ENCODE results near the gene TLE5.

DNA sequence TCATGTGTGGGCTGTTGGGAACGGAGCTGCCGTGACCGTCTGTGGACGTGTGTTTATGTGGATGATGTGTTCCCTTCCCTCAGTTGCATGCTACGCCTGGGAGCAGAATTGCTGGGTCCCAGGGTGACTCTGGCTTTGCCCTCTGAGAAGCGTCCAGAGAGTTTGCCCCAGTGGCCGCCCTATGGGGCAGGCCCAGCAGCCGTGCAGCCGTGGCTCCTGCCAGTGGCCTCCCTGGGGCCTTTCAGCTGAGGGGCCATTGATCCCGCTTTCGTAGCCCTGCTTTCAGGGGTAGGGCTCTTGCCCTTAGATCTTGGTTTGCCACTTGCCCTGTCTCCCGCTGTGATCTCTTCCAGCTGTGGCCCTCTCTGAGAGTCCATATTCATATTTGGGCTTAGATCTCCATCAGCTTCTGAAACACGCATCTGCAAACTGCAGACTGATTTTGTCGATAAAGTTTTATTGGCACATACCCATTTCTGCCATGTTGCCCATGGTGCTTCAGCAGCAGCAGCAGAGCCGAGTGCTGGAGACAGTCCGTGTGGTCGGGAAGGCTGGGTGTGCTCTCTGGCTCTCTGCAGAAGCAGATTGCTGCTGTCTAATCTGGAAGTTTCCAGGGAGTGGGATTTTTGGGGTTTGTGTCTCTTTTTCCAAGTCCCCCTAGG lies 49.4 kb upstream of the TLE5 start:
- TF ChIP-seq, protein P1, sequence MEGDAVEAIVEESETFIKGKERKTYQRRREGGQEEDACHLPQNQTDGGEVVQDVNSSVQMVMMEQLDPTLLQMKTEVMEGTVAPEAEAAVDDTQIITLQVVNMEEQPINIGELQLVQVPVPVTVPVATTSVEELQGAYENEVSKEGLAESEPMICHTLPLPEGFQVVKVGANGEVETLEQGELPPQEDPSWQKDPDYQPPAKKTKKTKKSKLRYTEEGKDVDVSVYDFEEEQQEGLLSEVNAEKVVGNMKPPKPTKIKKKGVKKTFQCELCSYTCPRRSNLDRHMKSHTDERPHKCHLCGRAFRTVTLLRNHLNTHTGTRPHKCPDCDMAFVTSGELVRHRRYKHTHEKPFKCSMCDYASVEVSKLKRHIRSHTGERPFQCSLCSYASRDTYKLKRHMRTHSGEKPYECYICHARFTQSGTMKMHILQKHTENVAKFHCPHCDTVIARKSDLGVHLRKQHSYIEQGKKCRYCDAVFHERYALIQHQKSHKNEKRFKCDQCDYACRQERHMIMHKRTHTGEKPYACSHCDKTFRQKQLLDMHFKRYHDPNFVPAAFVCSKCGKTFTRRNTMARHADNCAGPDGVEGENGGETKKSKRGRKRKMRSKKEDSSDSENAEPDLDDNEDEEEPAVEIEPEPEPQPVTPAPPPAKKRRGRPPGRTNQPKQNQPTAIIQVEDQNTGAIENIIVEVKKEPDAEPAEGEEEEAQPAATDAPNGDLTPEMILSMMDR (conservative IDR thresholded peaks at IDR 0.05; ENCODE audit: low read depth in 2 of 2): no peak
- TF ChIP-seq, protein P2, sequence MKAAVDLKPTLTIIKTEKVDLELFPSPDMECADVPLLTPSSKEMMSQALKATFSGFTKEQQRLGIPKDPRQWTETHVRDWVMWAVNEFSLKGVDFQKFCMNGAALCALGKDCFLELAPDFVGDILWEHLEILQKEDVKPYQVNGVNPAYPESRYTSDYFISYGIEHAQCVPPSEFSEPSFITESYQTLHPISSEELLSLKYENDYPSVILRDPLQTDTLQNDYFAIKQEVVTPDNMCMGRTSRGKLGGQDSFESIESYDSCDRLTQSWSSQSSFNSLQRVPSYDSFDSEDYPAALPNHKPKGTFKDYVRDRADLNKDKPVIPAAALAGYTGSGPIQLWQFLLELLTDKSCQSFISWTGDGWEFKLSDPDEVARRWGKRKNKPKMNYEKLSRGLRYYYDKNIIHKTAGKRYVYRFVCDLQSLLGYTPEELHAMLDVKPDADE (IDR thresholded peaks at IDR 0.05): no peak
- no peak for TF ChIP-seq NANOG (IDR thresholded peaks at IDR 0.05; ENCODE audit: borderline replicate concordance)

All from GM23338 (cell line).